ENCODE data around the gene ZG16B.

Gene ZG16B

DNA sequence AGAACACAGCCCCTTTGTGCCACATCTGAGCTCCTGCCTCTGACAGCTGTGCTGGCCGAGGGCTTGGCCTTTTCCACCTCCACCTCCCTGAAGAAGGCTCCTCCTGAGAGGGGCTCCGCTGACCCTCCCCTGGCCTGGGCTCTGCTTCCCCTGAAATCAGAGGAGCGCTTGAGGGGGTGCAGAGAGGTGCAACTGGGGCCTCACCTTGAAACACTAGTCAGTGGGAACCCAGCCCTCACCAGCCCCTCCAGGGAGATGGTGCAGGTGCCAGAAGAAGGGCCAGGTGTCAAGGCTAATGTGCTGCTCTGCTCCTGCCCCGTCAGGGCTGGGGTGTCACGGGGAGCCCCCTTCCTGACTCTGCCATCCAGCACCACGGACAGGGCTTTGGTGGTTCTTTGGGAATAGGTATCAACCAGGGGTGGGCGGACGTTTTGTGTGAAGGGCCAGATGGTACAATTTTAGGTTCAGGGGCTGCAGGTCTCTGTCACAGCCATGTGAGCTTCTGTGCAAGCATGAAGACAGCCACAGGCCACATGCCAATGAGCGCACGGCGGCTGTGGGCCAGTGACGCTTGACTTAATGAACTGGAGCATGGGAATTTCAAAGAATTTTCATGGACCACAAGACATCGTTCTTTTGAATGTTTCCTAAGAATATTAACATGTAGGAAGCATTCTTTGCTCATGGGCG is 2.1 kb upstream of the ZG16B start:
- Histone ChIP-seq H3K27ac (ENCODE audit: low read length) (no peak overlapping the region), H3K4me3 (ENCODE audit: low read length) (no peak overlapping the region), H3K9ac (ENCODE audit: low read length) (no peak overlapping the region), H3K4me1 (ENCODE audit: control insufficient read depth, low read depth, low read length) (no peaks in the 10 kb centered on the region), H3K27me3 (ENCODE audit: control insufficient read depth, insufficient read depth, low read length) (no peaks in the 10 kb centered on the region), H3K36me3 (ENCODE audit: control insufficient read depth, low read depth, low read length) (no peaks in the 10 kb centered on the region), H3K9me3 (ENCODE audit: control insufficient read depth, low read depth, low read length) (no peaks in the 10 kb centered on the region)

DNA sequence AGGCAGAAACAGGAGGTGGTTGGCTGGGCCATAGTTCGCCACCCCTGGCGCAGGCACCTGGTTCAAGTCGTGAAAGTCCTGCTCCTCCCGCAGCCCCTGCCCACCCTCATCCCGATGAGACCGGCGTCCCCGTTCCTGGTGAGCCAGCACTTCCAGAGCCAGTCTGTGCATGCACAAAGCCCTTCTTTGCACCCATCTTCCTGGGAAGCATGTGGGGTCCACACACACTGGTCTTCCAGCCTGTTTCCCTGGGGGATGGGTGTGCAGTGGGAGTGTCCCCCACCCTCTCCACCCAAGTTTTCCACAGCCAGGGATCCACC is 1.6 kb upstream of the ZG16B start:
- Histone ChIP-seq H3K4me1 (ENCODE audit: control insufficient read depth, low read depth, low read length) (no peaks in the 10 kb centered on the region), H3K9me3 (ENCODE audit: control insufficient read depth, low read depth, low read length) (no peaks in the 10 kb centered on the region), H3K9ac (ENCODE audit: low read length) (no peak overlapping the region), H3K36me3 (ENCODE audit: control insufficient read depth, low read depth, low read length) (no peaks in the 10 kb centered on the region), H3K27ac (ENCODE audit: low read length) (no peak overlapping the region), H3K27me3 (ENCODE audit: control insufficient read depth, insufficient read depth, low read length) (no peaks in the 10 kb centered on the region), H3K4me3 (ENCODE audit: low read length) (no peak overlapping the region)

DNA sequence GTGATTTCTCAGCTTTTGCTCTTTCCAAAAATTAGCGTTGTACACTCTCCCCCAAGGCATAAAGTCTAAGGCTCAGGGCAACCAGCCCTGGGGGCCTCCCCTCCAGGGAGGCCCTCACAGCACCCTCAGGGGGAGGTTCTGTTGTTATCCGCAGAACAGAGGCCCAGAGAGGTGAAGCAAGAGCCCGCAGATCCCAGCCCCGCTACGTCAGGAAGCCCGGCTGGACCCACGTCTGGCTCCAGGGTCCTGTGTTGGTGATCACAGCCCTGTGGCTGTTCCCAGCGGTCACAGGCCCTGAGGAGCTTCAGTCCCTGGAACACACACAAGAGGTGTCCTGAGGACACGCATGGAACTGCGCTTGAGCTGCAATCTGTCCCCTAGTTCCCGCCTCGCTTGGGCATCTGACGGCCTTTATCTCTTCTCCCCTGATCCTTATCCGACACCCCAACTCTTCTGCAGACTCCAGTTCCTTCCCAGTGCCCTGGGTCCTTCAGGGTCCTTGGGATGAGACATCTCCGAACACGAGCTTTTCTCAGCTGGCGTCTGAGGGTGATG is 1.1 kb upstream of the ZG16B start:
- Histone ChIP-seq H3K9ac (ENCODE audit: low read length) (no peak overlapping the region), H3K27ac (ENCODE audit: low read length) (no peak overlapping the region), H3K9me3 (ENCODE audit: control insufficient read depth, low read depth, low read length) (no peaks in the 10 kb centered on the region), H3K36me3 (ENCODE audit: control insufficient read depth, low read depth, low read length) (no peaks in the 10 kb centered on the region), H3K4me3 (ENCODE audit: low read length) (no peak overlapping the region), H3K27me3 (ENCODE audit: control insufficient read depth, insufficient read depth, low read length) (no peaks in the 10 kb centered on the region), H3K4me1 (ENCODE audit: control insufficient read depth, low read depth, low read length) (no peaks in the 10 kb centered on the region)

DNA sequence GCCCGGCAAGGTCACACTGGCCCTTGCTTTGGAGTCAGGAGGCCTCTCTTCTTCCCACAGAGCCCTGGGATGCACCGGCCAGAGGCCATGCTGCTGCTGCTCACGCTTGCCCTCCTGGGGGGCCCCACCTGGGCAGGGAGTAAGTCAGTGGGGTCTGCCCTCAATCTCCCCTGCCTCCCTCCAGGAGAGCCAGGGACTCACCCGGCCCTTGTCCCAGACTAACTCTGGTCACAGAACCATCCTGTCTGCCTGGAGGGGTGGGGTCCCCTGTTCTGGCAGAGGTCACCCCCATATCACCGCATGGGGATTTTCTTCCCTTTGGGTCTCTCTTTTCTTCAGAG is 222 bp downstream of the ZG16B start:
- Histone ChIP-seq H3K9me3 (ENCODE audit: control insufficient read depth, low read depth, low read length) (no peaks in the 10 kb centered on the region), H3K4me1 (ENCODE audit: control insufficient read depth, low read depth, low read length) (no peaks in the 10 kb centered on the region), H3K36me3 (ENCODE audit: control insufficient read depth, low read depth, low read length) (no peaks in the 10 kb centered on the region), H3K4me3 (ENCODE audit: low read length) (no peak overlapping the region), H3K27me3 (ENCODE audit: control insufficient read depth, insufficient read depth, low read length) (no peaks in the 10 kb centered on the region), H3K9ac (ENCODE audit: low read length) (no peak overlapping the region), H3K27ac (ENCODE audit: low read length) (no peak overlapping the region)

DNA sequence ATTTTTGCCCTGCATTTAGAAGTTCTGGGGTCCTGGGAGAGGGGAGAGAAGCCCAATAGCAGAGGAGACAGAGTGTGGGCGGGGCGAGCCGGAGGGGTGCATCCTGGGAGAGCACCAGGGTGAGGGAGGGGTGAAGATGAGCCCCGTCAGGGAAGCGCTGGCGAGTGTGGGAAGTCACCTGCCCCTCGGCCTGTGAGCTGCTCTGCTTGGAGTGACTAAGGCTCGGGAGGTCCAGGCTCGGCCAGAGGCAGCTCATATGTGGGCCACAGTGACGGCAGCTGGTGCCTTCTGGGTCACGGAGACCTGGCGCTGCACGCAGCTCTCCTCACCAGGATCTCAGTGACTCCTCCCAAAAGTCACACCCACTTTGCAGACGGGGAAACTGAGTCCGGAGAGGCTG is 1.1 kb downstream of the ZG16B start:
- Histone ChIP-seq H3K36me3 (ENCODE audit: control insufficient read depth, low read depth, low read length) (no peaks in the 10 kb centered on the region), H3K9me3 (ENCODE audit: control insufficient read depth, low read depth, low read length) (no peaks in the 10 kb centered on the region), H3K9ac (ENCODE audit: low read length) (no peak overlapping the region), H3K27ac (ENCODE audit: low read length) (no peak overlapping the region), H3K27me3 (ENCODE audit: control insufficient read depth, insufficient read depth, low read length) (no peaks in the 10 kb centered on the region), H3K4me1 (ENCODE audit: control insufficient read depth, low read depth, low read length) (peaks cover 5% of the 10 kb centered on the region), H3K4me3 (ENCODE audit: low read length) (no peak overlapping the region)

DNA sequence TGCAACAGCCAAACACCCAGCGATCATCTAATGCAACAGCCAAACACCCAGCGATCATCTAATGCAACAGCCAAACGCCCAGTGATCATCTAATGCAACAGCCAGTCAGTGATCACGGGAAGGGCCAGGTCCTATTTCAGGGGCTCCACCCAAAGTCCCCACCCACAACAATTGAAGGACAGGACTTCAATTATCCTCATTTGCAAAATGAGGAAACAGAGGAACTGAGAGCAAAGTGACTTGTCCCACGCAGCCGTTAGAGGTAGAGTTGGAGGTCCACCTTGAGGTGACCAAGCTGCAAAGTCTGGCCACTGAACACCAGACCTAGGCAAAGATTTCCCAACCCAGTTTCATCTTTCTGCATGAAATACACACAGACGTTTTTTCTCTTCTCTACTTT is 3.7 kb downstream of the ZG16B start:
- Histone ChIP-seq H3K36me3 (ENCODE audit: control insufficient read depth, low read depth, low read length) (no peaks in the 10 kb centered on the region), H3K27ac (ENCODE audit: low read length) (no peak overlapping the region), H3K9ac (ENCODE audit: low read length) (no peak overlapping the region), H3K4me1 (ENCODE audit: control insufficient read depth, low read depth, low read length) (peaks cover 5% of the 10 kb centered on the region), H3K27me3 (ENCODE audit: control insufficient read depth, insufficient read depth, low read length) (no peaks in the 10 kb centered on the region), H3K9me3 (ENCODE audit: control insufficient read depth, low read depth, low read length) (no peaks in the 10 kb centered on the region), H3K4me3 (ENCODE audit: low read length) (no peak overlapping the region)

DNA sequence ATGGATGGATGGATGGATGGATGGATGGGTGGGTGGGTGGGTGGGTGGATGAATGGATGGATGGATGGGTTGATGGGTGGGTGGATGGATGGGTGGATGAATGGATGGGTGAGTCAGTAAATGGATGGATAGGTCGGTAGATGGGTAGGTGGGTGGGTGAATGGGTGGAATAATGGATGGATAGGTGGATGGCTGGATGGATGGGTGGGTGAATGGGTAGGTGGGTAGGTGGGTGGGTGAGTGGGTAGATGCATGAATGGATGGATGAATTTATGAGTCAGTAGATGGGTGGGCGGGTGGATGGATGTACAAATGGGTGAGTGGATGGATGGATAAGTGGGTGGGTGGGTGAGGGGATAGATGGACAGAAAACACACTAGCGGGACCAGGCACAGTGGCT is 4.9 kb downstream of the ZG16B start:
- Histone ChIP-seq H3K4me3 (ENCODE audit: low read length) (no peak overlapping the region), H3K9me3 (ENCODE audit: control insufficient read depth, low read depth, low read length) (no peaks in the 10 kb centered on the region), H3K4me1 (ENCODE audit: control insufficient read depth, low read depth, low read length) (peaks cover 5% of the 10 kb centered on the region), H3K27me3 (ENCODE audit: control insufficient read depth, insufficient read depth, low read length) (no peaks in the 10 kb centered on the region), H3K36me3 (ENCODE audit: control insufficient read depth, low read depth, low read length) (no peaks in the 10 kb centered on the region), H3K27ac (ENCODE audit: low read length) (no peak overlapping the region), H3K9ac (ENCODE audit: low read length) (no peak overlapping the region)

DNA sequence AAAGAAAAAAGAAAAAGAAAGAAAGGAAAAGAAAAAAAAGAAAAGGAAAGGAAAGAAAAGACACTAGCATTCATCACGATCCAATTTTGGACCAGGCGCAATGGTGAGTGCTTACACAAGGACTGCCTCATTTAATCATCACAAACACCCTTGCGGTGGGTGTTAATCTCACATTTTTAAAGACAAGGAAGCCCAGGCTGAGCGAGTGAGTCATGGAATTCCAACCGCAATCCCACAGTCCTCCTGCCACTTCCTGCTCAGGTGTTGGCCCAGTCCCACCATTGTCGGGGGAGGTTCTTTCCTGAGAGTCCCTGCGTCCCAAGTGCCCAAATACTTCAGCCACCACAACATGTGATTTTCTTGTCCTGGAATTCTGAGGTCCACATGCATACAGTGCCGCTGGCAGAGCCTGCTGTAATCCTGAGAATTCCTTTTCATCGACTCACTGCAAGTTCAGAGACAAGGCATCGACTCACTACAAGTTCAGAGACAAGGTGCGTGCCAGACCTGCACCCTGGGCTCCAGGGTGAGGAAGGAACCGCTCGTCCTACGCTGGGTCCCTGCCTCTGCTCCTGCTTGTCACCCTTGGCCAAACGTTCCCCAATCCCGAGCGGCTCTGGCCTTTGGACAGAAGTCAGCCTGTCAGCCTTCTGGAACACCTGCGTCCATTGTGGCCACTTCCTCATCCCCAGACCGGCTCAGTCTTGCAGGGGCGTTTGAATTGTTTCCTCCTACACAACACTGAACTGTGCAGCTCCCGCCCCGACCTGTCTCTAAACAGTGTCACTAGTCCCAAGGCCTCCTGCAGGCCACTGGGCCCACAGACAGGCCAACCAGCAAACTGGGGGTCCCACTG is 5.8 kb downstream of the ZG16B start:
- Histone ChIP-seq H3K27ac (ENCODE audit: low read length) (no peak overlapping the region), H3K9ac (ENCODE audit: low read length) (no peak overlapping the region), H3K9me3 (ENCODE audit: control insufficient read depth, low read depth, low read length) (no peaks in the 10 kb centered on the region), H3K4me3 (ENCODE audit: low read length) (no peak overlapping the region), H3K4me1 (ENCODE audit: control insufficient read depth, low read depth, low read length) (peaks cover 5% of the 10 kb centered on the region), H3K27me3 (ENCODE audit: control insufficient read depth, insufficient read depth, low read length) (no peaks in the 10 kb centered on the region), H3K36me3 (ENCODE audit: control insufficient read depth, low read depth, low read length) (no peaks in the 10 kb centered on the region)

DNA sequence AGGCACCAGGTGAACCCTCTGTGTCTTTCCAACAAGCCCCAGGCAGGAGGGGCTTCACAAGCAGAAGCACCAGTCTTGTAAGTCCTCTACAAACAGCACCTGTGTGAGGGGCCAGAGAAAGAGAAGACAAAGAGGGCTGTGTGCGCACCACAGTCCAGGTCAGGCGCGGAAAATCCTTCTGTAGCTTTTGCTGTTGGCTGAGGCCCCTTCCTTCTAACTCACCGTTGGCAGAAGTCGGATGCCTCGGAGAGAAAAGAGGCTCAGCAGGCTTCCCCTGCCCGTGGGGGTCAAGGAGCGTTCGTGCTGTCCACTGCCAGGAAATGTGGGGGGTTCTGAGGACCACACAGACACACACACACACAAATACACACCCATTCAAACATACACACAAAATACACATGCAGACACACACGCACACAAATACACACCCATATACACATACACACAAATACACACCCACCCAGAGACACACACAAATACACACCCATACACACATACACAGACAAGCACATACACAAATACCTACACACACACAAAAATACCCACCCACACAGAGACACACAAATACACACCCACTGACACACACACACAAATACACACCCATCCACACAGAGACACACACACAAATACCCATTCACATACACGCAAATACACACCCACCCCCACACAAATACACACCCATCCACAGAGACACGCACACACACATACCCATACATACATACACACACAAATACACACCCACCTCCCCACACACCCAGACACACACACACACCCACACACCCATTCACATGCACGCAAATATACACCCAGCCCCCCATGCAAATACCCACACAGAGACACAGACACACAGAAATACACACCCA is 6.8 kb downstream of the ZG16B start:
- Histone ChIP-seq H3K27ac (ENCODE audit: low read length) (no peak overlapping the region), H3K9ac (ENCODE audit: low read length) (no peak overlapping the region)

DNA sequence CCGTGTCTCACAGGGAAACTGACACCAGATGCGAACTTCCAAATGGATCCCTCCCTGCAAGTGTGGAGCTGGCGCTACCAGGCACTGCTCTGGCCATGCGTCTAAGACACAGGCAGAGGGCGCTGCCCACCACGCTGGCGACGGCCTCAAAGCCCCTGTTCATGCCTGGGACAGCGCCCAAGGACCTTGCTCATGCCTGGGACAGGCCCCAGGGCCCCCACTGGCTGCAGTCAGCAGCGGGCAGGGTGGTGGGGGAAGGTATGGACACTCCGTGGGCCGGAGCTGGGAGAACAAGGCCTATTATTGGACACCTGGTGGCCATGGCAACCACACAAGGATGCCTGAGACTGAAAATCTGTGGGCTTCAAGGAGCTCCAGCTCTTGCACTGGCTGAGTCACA is 8.8 kb downstream of the ZG16B start:
- Histone ChIP-seq H3K27me3 (ENCODE audit: control insufficient read depth, insufficient read depth, low read length) (peaks cover 5% of the 10 kb centered on the region), H3K36me3 (ENCODE audit: control insufficient read depth, low read depth, low read length) (no peaks in the 10 kb centered on the region), H3K4me3 (ENCODE audit: low read length) (no peak overlapping the region), H3K9ac (ENCODE audit: low read length) (no peak overlapping the region), H3K27ac (ENCODE audit: low read length) (no peak overlapping the region), H3K9me3 (ENCODE audit: control insufficient read depth, low read depth, low read length) (no peaks in the 10 kb centered on the region), H3K4me1 (ENCODE audit: control insufficient read depth, low read depth, low read length) (peaks cover 5% of the 10 kb centered on the region)

More for the DNA sequence above, 6.8 kb downstream of the ZG16B start:
- no peaks in the 10 kb centered on the region for H3K27me3 ChIP-seq (ENCODE audit: control insufficient read depth, insufficient read depth, low read length)
- no peaks in the 10 kb centered on the region for H3K36me3 ChIP-seq (ENCODE audit: control insufficient read depth, low read depth, low read length)
- H3K9me3 ChIP-seq (ENCODE audit: control insufficient read depth, low read depth, low read length): no peaks in the 10 kb centered on the region
- peaks cover 5% of the 10 kb centered on the region for H3K4me1 ChIP-seq (ENCODE audit: control insufficient read depth, low read depth, low read length)
- no peak overlapping the region for H3K4me3 ChIP-seq (ENCODE audit: low read length)

DNA sequence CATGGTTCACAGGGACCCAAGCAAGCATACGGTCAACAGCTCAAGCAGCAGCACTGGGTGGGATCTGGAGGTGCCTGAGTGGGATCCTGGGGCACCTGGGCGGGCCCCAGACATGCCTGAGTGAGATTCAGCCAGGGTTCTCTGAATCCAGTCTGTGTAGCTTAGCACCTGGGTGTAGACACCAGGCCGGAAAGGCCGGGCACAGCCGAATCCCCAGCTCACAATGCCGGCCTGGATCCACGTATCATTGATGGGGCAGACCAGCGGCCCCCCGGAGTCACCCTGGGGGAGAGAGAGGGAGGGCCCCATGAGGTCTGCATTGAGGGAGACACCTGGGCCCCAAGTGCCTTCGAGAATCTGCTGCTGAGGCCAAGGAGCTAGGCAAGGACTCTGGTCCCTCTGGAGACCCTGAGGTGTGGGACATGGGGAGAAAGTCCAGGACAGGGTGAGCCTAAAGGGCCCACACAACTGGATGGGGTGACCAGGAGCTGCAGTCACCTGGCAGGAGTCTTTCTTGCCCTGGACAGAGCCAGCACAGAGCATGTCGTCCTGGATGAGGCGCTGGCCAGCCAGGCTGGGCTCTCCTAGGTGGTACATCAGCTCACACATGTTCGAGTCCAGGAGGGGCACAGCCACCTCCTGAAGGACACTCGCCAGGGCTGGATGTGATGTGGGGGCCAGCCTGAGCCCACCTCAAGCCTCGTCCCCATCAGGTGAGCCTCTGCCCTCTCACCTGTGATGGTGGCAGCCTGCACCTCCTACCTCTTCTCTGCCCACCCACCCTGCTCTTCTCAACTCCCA is 9.7 kb downstream of the ZG16B start:
- Histone ChIP-seq H3K27ac (ENCODE audit: low read length) (no peak overlapping the region), H3K4me3 (ENCODE audit: low read length) (no peak overlapping the region), H3K36me3 (ENCODE audit: control insufficient read depth, low read depth, low read length) (no peaks in the 10 kb centered on the region), H3K9me3 (ENCODE audit: control insufficient read depth, low read depth, low read length) (no peaks in the 10 kb centered on the region), H3K4me1 (ENCODE audit: control insufficient read depth, low read depth, low read length) (peaks cover 5% of the 10 kb centered on the region), H3K27me3 (ENCODE audit: control insufficient read depth, insufficient read depth, low read length) (peaks cover 8% of the 10 kb centered on the region), H3K9ac (ENCODE audit: low read length) (no peak overlapping the region)
